ENCODE results near the gene CCN5.
"Not testable (repeated sequence)": the region's sequence is repeated elsewhere in the genome, so short reads cannot be mapped to it uniquely, and the experiment has no call there.

Gene CCN5

GRCh38 chr20:44761423-44761822, 46.3 kb downstream of the CCN5 start:
- DNase-seq = no peak

DNA sequence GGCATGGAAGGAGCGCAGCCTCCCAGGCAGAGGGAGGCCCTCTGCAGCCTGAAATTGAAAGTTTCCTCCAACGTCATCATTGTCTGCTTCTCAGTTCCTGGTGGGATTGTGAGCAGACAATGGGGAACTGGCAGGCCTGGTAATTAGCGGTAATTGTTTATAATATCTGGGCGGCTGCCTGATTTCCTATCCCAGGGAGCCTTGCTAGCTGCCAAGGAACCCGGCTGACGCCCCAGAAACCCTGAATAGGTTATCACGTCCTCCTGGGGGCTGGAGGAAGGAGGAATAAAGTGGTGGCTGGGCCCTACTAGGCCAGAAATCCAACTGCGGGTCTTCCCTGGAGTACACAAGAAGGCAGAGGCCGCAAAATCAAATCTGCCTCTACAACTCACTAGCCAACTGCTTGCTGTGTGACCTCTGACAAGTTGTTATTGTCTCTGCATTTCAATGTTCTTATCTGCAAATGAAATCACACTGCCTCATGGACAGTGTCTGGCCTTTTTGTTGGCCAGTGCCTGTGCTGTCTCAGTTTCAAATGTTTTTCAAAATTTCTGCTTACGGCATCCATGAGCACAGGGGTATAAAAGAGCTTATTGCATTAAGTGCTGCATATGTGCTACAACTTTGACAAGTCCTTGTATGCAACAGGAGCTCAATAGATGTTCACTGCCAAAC, 47.4 kb downstream of the CCN5 start:
- no peak for DNase-seq

DNA sequence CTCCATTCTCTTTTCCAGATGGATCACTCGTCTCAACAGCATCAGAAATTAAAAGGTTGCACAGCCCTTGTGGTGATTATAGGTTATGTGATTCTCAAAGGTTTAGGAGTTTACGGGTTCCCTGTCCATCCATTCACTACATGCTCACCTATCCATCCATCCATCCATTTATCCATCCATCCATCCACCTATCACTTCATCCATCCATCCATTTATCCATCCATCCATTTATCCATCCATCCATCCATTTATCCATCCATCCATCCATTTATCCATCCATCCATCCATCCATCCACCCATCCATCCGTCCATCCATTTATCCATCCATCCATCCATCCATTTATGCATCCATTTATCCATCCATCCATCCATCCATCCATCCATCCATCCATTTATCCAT, 48.6 kb downstream of the CCN5 start:
- DNase-seq = not testable (repeated sequence)

GRCh38 chr20:44765091-44765490, 49.9 kb downstream of the CCN5 start:
- no peak for DNase-seq

GRCh38 chr20:44765701-44766347, 50.7 kb downstream of the CCN5 start:
- no peak for DNase-seq

GRCh38 chr20:44768256-44768655, 53.1 kb downstream of the CCN5 start:
- no peak for DNase-seq

GRCh38 chr20:44768854-44769480, 53.8 kb downstream of the CCN5 start:
- no peak for DNase-seq

- DNase-seq = no peak
These were observed 54.3 kb downstream of the CCN5 start for GRCh38 chr20:44769481-44769863.

DNA sequence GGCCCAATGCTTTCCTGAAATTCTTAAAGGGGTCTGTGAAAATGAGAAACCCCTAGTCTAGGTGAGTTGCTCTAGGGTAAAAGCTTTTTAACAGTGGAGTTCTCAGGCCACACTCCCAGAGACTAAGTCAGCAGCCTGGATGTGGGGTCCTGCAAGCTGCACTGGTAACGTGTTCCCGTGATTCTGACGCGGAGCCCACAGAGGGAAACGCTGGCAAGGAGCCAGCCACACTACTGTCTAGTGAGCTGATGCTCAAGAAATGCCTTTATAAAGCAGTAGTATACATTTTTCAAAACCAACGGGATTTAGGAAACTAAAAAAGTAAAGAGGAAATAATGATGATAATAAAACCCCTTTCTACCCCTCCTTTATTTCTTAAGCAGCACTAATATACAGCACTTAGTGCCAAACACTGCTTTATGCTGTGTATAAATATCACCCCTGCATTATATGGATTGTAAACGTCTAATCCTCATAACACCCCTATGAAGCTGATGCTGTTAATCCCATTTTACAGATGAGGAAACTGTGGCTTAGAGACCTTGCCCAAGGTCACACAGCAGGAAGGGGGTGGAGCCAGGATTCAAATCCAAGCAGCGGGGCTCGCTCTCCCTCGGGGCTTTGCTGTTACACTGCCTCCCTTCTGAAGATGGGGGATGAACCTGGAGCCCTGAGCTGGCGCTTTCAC, 55.5 kb downstream of the CCN5 start:
- DNase-seq = no peak

GRCh38 chr20:44771172-44771535, 56.0 kb downstream of the CCN5 start:
- DNase-seq = no peak

GRCh38 chr20:44772636-44773035, 57.5 kb downstream of the CCN5 start:
- no peak for DNase-seq

- DNase-seq = no peak
These were observed 58.1 kb downstream of the CCN5 start for GRCh38 chr20:44773070-44773829.

DNA sequence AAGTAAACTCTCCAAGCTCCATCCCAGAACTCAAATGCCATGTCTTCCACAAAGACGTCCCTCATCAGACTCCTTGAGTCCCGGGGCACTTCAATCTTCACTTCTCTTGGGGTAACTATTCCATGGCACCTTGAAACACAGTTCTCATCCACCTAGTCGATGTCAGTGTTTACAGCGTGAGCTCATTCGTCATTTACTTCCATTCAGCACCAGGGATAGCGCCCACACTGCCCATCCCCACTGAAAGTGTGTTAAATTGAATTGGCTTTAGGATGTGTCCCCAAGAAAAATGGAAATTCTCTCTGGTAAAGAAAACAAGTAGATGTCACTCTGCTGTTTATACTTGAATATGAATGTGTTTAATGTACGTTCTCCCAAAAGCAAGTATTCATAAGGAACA, 61.8 kb downstream of the CCN5 start:
- no peak for DNase-seq
